Iris pigment epithelial cell (primary cell): ENCODE data around the gene FBXO44.

Experiments
- DNase-seq: peaks from one replicate; pipeline ENCODE4 v3.0.0-alpha.2; 2011; ENCODE audit warnings: low read depth

The FBXO44 gene

GRCh38 chr1:11690397-11691301 is 36.0 kb downstream of the FBXO44 start:
- DNase-seq = no peak

GRCh38 chr1:11691302-11691914 is 36.7 kb downstream of the FBXO44 start, which contains the start of gene DRAXIN:
DRAXIN (plus strand) TSS chr1:11691710; CDS start chr1:11706259, 14,549 bp downstream.
- no peak for DNase-seq

- no peak for DNase-seq
Measured at GRCh38 chr1:11691928-11692711, 37.4 kb downstream of the FBXO44 start.

- DNase-seq = peak; percentile 70
Measured at GRCh38 chr1:11693024-11693590, 38.4 kb downstream of the FBXO44 start.

GRCh38 chr1:11693917-11694316 is 39.2 kb downstream of the FBXO44 start:
- DNase-seq = no peak

GRCh38 chr1:11695861-11696260 is 41.2 kb downstream of the FBXO44 start:
- DNase-seq = no peak

- DNase-seq = no peak
Measured at GRCh38 chr1:11697188-11697892, 42.7 kb downstream of the FBXO44 start.

- no peak for DNase-seq
Measured at GRCh38 chr1:11697893-11698210, 43.2 kb downstream of the FBXO44 start.

GRCh38 chr1:11700601-11701467 is 46.2 kb downstream of the FBXO44 start:
- DNase-seq = no peak

- DNase-seq = no peak
Measured at GRCh38 chr1:11701551-11701961, 46.9 kb downstream of the FBXO44 start.

- no peak for DNase-seq
Measured at GRCh38 chr1:11701981-11702803, 47.5 kb downstream of the FBXO44 start.

GRCh38 chr1:11703357-11704193 is 48.9 kb downstream of the FBXO44 start:
- DNase-seq = no peak

- no peak for DNase-seq
Measured at GRCh38 chr1:11704194-11704529, 49.5 kb downstream of the FBXO44 start.

- no peak for DNase-seq
Measured at GRCh38 chr1:11704691-11705475, 50.2 kb downstream of the FBXO44 start.

GRCh38 chr1:11705596-11705995 is 50.9 kb downstream of the FBXO44 start:
- no peak for DNase-seq

GRCh38 chr1:11706292-11706691 is 51.6 kb downstream of the FBXO44 start:
- no peak for DNase-seq

GRCh38 chr1:11707621-11708276 is 53.1 kb downstream of the FBXO44 start:
- DNase-seq = no peak
